GM21529 (cell line): Measurements from ENCODE around the gene RALB.

ENCODE experiments used
- ATAC-seq: cut with Tn5 transposase; IDR thresholded peaks from one replicate; pipeline ENCODE4 v1.9.1; 2021; ENCODE audit not compliant: unreplicated experiment

The RALB gene

GRCh38 chr2:120262150-120262549 lies 9.5 kb downstream of the RALB start:
- ATAC-seq = no peak

DNA sequence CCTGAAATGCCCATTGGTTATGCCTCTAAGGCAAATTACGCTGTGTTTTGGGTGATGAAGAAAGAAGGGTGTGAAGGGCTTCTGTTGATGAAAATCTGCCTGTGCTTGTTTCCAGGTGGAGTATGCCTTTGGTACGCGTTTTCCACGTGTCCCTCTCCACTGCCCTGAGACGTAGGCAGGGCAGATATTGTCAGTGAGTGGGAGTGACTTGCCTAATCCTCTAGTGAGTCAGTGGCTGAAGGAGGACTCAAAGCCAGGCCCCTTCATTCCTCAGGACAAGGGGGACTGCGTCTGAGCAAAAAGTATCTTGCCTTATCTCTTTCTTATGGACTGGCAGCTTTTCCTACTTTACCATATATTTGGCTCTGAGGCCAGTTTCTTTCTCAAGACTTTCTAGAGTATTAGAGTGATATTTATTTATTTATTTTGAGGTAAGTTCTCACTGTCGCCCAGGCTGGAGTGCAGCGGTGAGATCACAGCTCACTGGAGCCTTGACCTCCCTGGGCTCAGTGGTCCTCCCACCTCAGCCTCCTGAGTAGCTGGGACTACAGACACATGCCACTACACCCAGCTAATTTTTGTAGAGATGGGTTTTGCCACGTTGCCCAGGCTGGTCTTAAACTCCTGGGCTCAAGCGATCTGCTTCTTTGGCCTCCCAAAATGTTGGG lies 10.2 kb downstream of the RALB start:
- no peak for ATAC-seq

DNA sequence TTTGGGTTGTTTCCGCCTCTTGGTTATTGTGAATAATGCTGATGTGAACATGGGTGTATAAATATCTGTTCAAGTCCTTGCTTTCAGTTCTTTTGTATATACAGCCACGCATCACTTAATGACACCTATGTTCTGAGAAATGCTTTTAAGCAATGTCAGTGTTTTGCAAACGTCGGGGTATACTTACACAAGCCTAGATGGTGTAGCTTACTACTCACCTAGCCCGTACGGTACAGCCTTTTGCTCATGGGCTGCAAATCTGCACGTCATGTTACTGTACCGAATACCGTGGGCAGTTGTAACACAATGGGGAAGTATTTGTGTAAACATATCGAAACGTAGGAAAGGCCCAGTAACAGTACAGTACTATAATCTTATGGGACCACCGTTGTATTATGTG lies 12.4 kb downstream of the RALB start:
- no peak for ATAC-seq

- ATAC-seq = no peak
These were observed 14.7 kb downstream of the RALB start for GRCh38 chr2:120267348-120267747.

- no peak for ATAC-seq
These were observed 16.6 kb downstream of the RALB start for GRCh38 chr2:120269076-120269744.

DNA sequence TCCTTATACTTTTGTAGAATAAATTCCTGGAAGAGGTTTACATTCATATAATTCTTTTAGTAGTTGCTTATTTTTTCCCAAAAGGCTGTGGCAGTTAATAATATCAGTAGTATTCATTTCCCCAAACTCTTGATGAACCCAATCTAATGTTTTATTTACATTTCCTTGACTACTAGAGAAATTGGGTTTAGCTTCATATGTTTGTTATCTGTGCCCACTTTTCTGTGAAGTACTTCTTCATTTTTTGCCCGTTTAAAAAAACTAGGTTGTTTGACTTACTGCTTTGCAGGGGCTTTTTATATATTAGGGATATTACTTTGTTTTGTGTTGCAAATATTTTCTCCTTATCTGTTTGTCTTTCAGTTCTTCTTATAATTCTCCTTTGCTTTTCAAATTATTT lies 17.2 kb downstream of the RALB start:
- ATAC-seq = no peak

GRCh38 chr2:120271711-120272379 lies 19.2 kb downstream of the RALB start:
- no peak for ATAC-seq

DNA sequence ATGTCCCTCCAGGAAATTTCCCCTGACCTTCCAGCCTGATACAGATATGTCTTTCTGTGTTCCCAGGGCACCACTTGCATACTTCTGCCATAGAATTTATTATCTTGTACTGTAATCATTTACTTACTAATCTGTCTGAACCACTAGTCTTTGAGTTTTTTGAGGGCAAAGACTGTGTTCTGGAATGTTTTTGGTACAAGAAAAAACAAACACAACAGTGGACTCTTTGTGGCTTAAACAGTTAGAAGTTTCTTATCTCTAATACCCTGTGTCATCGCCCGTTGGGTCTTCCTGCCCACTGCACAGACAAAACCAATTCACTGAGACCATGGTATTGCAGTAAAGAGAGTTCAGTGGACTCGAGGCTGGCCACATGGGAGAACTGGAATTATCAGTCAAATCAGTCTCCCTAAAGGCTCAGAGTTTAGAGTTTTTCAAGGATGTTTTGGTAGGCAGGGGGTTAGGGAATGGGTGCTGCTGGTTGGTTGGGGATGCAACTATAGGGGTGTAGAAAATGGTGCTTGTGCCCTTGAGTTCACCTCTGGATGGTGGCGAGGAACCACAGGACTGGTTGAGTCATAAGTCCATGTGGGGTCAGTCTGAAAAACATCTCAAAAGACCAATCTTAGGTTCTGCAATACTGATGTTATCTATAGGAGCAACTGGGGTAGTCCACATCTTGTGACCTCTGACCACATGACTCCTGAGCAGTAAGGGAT lies 20.3 kb downstream of the RALB start:
- ATAC-seq = no peak

GRCh38 chr2:120275617-120276400 lies 23.2 kb downstream of the RALB start:
- no peak for ATAC-seq

DNA sequence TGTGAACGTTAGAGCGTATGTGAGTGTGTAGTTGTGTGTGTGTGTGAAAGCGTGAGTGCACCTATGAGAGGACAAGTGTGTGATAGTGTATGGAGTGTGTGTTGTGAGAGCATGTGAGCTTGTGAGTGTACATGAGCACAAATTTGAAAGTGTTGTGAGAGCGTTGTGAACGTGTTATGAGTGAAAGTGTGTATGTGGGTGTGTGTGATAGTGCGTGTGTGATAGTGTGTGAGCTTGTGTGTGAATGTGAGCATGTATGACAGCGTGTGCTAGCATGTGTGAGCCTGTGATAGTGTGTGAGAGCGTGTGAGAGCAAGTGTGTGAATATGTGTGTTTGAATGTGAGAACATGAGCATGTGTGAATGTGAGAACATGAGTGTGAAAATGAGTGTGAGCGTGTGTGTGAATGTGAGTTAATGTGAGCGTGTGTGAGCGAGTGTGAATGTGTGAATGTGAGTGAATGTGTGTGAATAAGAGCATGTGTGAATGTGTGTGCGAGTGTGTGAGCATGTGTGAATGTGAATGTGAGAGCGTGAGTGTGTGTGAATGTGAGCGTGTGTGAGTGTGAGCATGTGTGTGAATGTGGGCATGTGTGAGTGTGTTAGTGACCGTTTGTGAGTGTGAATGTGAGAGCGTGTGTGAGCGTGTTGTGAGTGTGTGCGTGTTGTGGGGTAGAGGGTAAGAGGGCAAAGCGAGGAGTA lies 25.0 kb downstream of the RALB start:
- ATAC-seq = no peak

DNA sequence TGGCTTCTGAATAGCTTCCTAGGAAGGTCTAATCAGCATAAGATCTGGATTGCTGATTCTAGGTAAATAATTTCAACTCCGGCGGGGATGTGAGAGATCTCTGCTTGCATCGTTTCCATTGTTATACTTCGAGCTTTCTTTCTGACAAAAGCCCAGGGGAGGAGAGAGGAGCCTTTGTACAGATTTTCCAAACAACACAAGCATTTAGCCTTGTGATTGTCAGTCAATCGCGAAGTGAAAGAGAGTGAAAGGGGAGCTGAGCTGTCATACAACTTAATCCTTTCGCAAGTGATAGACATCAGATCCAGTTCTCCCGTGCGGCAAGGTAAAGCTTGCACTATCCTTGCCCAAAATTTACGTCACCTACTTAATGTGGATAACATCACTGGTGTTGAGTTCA lies 26.2 kb downstream of the RALB start:
- no peak for ATAC-seq

DNA sequence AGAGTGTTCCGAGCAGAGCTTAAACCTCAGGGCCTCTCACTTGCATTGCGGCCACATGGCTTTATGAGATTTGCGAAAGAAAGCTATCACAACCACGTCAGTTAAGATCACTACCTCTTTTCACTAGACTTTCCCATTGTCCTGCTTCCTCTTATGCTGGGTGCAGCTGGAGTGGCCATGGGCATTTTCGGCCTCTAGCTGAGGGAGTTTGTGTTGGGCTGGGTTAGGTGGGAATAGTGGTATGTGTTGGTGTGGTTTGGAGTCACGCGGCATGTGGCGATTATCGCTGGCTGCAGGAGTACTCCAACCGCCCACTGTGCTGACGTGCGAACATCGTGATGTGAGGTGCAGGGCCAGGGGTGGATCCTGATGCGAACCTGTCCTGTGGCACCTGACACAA lies 27.1 kb downstream of the RALB start:
- ATAC-seq = no peak

DNA sequence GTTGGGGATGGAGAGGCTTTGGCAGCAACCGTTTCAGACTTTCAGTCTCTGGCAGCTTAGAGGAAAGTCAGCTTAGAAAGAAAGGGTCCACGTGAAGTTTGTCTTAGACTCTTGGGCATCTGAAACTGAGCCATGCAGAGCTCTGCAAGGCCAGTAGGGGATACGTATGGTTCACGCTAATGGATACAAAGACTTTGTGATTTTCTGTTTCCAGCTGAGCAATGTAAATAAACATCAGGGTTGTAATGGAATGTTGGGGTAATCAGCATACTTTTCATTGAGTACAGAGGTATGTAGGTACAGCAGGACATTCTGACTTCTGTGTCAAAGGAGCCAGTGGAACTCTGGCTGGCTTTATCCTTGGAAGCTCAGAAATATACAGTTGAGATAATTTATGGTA lies 31.0 kb downstream of the RALB start:
- no peak for ATAC-seq

DNA sequence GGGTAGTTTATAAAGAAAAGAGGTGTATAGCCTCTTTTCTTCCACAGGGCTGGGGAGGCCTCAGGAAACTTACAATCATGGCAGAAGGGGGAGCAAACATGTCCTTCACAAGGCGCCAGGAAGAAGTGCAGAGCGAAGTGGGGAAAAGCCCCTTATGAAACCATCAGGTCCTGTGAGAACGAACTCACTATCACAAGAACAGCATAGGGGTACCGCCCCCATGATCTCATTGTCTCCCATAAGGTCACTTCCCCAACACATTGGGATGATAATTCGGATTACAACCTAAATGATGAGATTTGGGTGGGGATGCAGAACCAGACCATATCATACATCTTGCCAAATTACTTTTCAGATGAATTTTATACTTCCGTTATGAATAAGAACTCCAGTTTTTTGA lies 32.4 kb downstream of the RALB start:
- no peak for ATAC-seq

- peak; percentile 98 for ATAC-seq
These were observed 34.7 kb downstream of the RALB start for GRCh38 chr2:120287183-120288015.

DNA sequence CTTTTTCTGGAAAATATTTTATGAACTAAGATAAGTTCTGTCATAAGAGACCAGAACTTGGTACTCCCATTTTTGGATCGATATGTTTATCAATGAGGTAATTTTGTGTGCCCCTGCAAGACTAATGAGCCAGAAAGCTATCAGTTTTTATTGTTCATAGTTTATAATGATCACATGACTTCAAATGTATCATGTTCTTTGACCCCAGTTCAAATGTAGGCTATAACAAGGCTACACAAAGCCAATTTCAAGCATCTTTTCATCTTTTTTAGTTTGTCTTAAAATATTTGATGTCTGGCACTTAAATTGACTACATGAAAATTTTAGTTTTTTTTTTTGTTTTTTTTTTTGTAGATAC lies 35.3 kb downstream of the RALB start:
- no peak for ATAC-seq

DNA sequence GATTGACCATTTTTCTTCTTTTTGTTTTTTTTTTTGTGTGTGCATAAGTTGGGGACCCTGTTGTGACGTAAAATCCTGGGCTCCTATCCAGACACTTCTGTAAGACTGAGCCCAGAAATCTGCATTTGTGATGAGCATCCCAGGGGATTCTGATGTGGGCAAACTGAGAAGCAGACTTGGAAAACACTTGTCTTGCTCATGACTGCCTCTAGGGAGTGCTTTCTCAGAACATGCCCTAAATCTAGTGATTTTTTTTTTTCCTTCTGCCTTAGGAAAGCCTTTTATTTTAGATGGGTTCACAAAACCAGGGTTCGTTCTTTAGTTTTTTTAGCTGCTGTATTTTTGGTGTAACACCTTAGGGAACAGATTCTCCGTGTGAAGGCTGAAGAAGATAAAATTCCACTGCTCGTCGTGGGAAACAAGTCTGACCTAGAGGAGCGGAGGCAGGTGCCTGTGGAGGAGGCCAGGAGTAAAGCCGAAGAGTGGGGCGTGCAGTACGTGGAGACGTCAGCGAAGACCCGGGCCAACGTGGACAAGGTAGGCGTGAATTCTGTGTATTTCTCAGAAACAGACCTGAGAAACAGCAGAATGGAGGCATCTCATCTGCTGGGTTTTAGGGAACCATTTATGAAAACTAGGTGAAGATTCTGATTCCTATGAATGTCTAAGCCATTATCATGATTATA lies 36.7 kb downstream of the RALB start:
- ATAC-seq = no peak

GRCh38 chr2:120290737-120291136 lies 38.1 kb downstream of the RALB start:
- ATAC-seq = no peak
